PFSK-1 (cell line): ENCODE measurements around the gene AATF.

Experiments used
- POLR2AphosphoS5 ChIP-seq: IDR thresholded peaks from 2 replicates; pipeline ENCODE4 v1.6.1; 2012; ENCODE audit warnings: low read depth, mild to moderate bottlenecking, control low read depth, low read length, moderate library complexity
- REST ChIP-seq, 2 experiments: IDR thresholded peaks; 2 replicates each; pipeline versions ENCODE4 v1.6.1 to v1.8.0; 2011 to 2012; ENCODE audit warnings: low read depth in 2 of 2, low read length in 2 of 2, control low read depth in 1 of 2, inconsistent platforms in 1 of 2, mild to moderate bottlenecking in 1 of 2, moderate library complexity in 1 of 2; ENCODE audit not compliant: insufficient read depth in 1 of 2
- SIN3A ChIP-seq: IDR thresholded peaks from 2 replicates; pipeline ENCODE4 v1.6.1; 2012; ENCODE audit warnings: mild to moderate bottlenecking, low read length, moderate library complexity, borderline replicate concordance; ENCODE audit not compliant: insufficient read depth
- TAF1 ChIP-seq: IDR thresholded peaks from 2 replicates; pipeline ENCODE4 v1.6.1; 2012; ENCODE audit warnings: low read length, control low read depth, borderline replicate concordance; ENCODE audit not compliant: insufficient read depth

- TF ChIP-seq SIN3A (no peak), REST (IDR thresholded peaks at IDR 0.05; ENCODE audit: insufficient read depth in 1 of 2, low read depth in 2 of 2, low read length in 2 of 2) (no peak), POLR2AphosphoS5 (no peak), TAF1 (no peak)
Measured at GRCh38 chr17:36931096-36931696, 17.6 kb upstream of the AATF start.
